HuH-7.5 (cell line): ENCODE data around the gene MBNL1.

Source experiments
- DNase-seq: peaks from one replicate; pipeline ENCODE4 v3.0.0; 2011; ENCODE audit warnings: low spot score

Gene MBNL1

DNA sequence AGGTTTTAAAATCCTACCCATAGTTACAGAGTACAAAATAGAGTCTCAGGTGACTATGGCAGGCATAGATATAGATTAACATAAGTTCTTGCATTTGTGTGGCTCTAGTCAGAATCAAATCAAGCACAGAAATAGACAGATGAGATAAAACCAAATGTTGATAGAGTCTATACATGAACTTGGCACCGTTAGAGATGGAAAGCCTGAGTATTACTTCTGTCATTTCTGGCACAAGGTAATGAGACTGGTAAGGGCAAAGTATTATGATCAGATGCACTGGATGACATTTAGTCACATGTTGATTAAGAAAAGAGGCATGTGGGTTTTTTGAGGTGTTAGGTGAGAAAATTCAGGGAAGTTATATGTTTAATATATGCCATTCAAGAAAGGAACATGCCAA is 219.7 kb downstream of the MBNL1 start:
- DNase-seq, result no peak

DNA sequence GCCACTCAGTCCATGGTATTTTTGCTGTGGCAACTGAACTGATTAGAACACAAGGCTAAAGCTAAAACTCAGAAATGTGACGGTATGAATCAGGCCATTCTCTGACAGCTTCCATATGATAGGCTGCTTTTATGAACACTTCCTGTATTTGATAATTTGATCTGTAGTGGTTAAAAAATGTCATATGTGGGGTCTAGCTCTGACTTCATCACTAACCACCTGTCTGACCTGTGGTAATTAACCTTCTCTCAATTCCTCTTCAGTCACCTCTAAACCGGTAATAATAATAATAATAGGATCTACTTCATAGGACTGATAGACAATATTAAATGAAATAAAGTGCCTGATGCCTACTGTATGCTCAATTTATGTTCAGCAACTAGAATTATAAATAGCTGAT is 223.2 kb downstream of the MBNL1 start:
- DNase-seq, result no peak

- no peak for DNase-seq
Observed at GRCh38 chr3:152496286-152496685, 227.6 kb downstream of the MBNL1 start.

DNA sequence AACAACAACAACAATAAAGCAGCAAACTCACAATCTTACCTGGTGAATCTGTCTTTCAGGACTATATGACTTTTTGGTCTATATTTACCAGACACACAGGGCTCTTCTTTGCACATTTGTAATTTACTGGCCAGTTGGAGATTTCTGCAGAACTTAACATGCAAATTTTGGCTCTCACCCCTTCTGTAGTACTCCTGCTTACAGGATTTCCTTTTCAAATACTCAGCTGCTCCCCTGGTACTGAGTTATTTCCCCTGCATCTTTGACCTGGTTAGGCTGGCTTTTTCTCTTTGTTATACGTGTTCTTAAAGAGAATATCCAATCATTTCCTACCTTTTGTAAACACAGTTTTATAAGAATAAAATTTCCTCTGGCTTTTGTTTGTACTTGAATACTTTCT is 228.0 kb downstream of the MBNL1 start:
- DNase-seq, result no peak

GRCh38 chr3:152497457-152497856 is 228.7 kb downstream of the MBNL1 start:
- no peak for DNase-seq

DNA sequence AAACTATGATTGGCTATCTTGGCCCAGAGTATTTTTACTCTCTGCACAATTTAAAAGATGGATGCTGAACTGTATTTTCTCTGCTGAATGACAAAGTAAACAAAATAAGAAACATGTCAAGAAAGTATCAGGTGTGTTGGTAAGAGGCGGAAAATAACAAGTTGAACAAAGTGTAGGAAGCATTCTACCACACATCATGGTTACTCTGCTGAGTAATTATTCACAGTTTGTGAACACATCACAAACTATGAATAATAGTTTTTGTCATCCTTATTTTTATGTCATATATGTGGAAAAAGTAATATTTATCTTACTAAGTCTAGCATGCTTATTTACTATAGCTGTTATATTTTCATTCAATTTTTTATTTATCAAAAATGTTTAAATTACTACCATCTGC is 229.2 kb downstream of the MBNL1 start:
- DNase-seq, result no peak

GRCh38 chr3:152499791-152500385 is 231.2 kb downstream of the MBNL1 start:
- no peak for DNase-seq

GRCh38 chr3:152505926-152506325 is 237.2 kb downstream of the MBNL1 start:
- DNase-seq, result no peak

GRCh38 chr3:152508705-152509104 is 240.0 kb downstream of the MBNL1 start:
- no peak for DNase-seq

GRCh38 chr3:152511904-152512303 is 243.2 kb downstream of the MBNL1 start:
- no peak for DNase-seq

- DNase-seq, result no peak
Observed at GRCh38 chr3:152513301-152513960, 244.7 kb downstream of the MBNL1 start.
